ENCODE results near the gene C2CD3.

C2CD3 gene

GRCh38 chr11:74170694-74171629 is at the start of gene C2CD3, which contains the start of gene PPME1:
TSS of gene C2CD3 (minus strand) at chr11:74171002. CDS start at chr11:74170792, 210 bp downstream.
TSS of gene PPME1 (plus strand) at chr11:74171289. CDS start at chr11:74171422, 133 bp downstream.
- DNase-seq, result peak; percentile 96

GRCh38 chr11:74220376-74220775 is 49.6 kb upstream of the C2CD3 start:
- DNase-seq, result no peak

- no peak for DNase-seq
Measured at GRCh38 chr11:74212533-74212932, 41.7 kb upstream of the C2CD3 start.

- DNase-seq, result no peak
Measured at GRCh38 chr11:74208507-74208906, 37.7 kb upstream of the C2CD3 start.

- no peak for DNase-seq
Measured at GRCh38 chr11:74206746-74207145, 35.9 kb upstream of the C2CD3 start.

- no peak for DNase-seq
Measured at GRCh38 chr11:74205181-74205580, 34.4 kb upstream of the C2CD3 start.

- DNase-seq, result no peak
Measured at GRCh38 chr11:74204701-74205100, 33.9 kb upstream of the C2CD3 start.

- no peak for DNase-seq
Measured at GRCh38 chr11:74203966-74204365, 33.2 kb upstream of the C2CD3 start.

- no peak for DNase-seq
Measured at GRCh38 chr11:74196781-74197486, 26.1 kb upstream of the C2CD3 start.

- no peak for DNase-seq
Measured at GRCh38 chr11:74195828-74196227, 25.0 kb upstream of the C2CD3 start.

- DNase-seq, result no peak
Measured at GRCh38 chr11:74185695-74186094, 14.9 kb upstream of the C2CD3 start.

GRCh38 chr11:74185285-74185684 is 14.5 kb upstream of the C2CD3 start:
- no peak for DNase-seq

- DNase-seq, result no peak
Measured at GRCh38 chr11:74182635-74183034, 11.8 kb upstream of the C2CD3 start.

- DNase-seq, result no peak
Measured at GRCh38 chr11:74179234-74180052, 8.6 kb upstream of the C2CD3 start.

GRCh38 chr11:74175920-74176319 is 5.1 kb upstream of the C2CD3 start:
- no peak for DNase-seq

- DNase-seq, result no peak
Measured at GRCh38 chr11:74171997-74172396, 1.2 kb upstream of the C2CD3 start.

GRCh38 chr11:74171630-74171968 is 797 bp upstream of the C2CD3 start:
- DNase-seq, result no peak

- no peak for DNase-seq
Measured at GRCh38 chr11:74169738-74170458, 904 bp downstream of the C2CD3 start.

GRCh38 chr11:74168838-74169237 is 2.0 kb downstream of the C2CD3 start:
- DNase-seq, result no peak

GRCh38 chr11:74162681-74163467 is 7.9 kb downstream of the C2CD3 start:
- DNase-seq, result no peak

GRCh38 chr11:74159642-74160041 is 11.2 kb downstream of the C2CD3 start:
- no peak for DNase-seq

GRCh38 chr11:74157169-74157568 is 13.6 kb downstream of the C2CD3 start:
- no peak for DNase-seq

All from activated CD4-positive, alpha-beta T cell treated with anti-CD3 and anti-CD28 coated beads for 4 hours (primary cell).